MCF 10A (cell line): ENCODE data around the gene IL23A. TPM values are rescaled to one million over a fixed set of nuclear protein-coding genes. Genes with fewer than 3 reads are reported as not detected.
A peak's percentile ranks its signal among the peaks of the same experiment; 100 is the strongest.

ENCODE experiments used
- BruUV-seq: library from RNA; stranded (reverse); fragments of 400-500 nt; replicated peaks from 2 replicates; lab custom pipeline; 2021; lab: Mats Ljungman, UMichigan
- CTCF ChIA-PET: fragments of 300-600 bp; sonication (Branson Sonifier 250); formaldehyde crosslinking; extraction: SDS; loops from one replicate; lab custom pipeline; 2021; ENCODE audit warnings: antibody characterized with exemption, inconsistent platforms; lab: Yijun Ruan, JAX
- POLR2A ChIA-PET: fragments of 300-600, 350-650 bp; sonication (Branson Sonifier 250); formaldehyde crosslinking; extraction: SDS; loops from one replicate; lab custom pipeline; 2020; ENCODE audit warnings: antibody characterized with exemption, inconsistent platforms; lab: Yijun Ruan, JAX
- DNase-seq: peaks from one replicate; pipeline ENCODE4 v3.0.0-alpha.2; 2018; ENCODE audit not compliant: unreplicated experiment
- H3K27ac Mint-ChIP-seq: one replicate; pipeline ENCODE4 v1.8.0; 2022; ENCODE audit warnings: mild to moderate bottlenecking, low read depth, mixed read lengths; ENCODE audit not compliant: unreplicated experiment
- H3K27me3 Mint-ChIP-seq: one replicate; pipeline ENCODE4 v1.8.0; 2022; ENCODE audit warnings: mixed read lengths; ENCODE audit not compliant: insufficient read depth, unreplicated experiment
- H3K36me3 Mint-ChIP-seq: one replicate; pipeline ENCODE4 v1.8.0; 2022; ENCODE audit warnings: mild to moderate bottlenecking, moderate library complexity, mixed read lengths; ENCODE audit not compliant: insufficient read depth, unreplicated experiment
- H3K4me1 Mint-ChIP-seq: one replicate; pipeline ENCODE4 v1.8.0; 2022; ENCODE audit warnings: mixed read lengths; ENCODE audit not compliant: insufficient read depth, unreplicated experiment
- H3K4me3 Mint-ChIP-seq: one replicate; pipeline ENCODE4 v1.8.0; 2022; ENCODE audit warnings: mild to moderate bottlenecking, moderate library complexity, mixed read lengths; ENCODE audit not compliant: unreplicated experiment
- H3K9me3 Mint-ChIP-seq: one replicate; pipeline ENCODE4 v1.8.0; 2022; ENCODE audit warnings: mixed read lengths; ENCODE audit not compliant: unreplicated experiment
- CTCF ChIP-seq: fragments of 200-600 bp; IDR thresholded peaks from one replicate; pipeline ENCODE4 v1.8.0; 2022; ENCODE audit warnings: antibody characterized with exemption, mild to moderate bottlenecking; ENCODE audit not compliant: unreplicated experiment
- intact Hi-C: fragments of 100-400 bp; cut with micrococcal nuclease; formaldehyde crosslinking; loops from 2 replicates; pipeline ENCODE4 v1.14.1; 2022
- total RNA-seq: library from RNA; stranded (reverse); gene quantifications from 2 replicates; pipeline ENCODE4 v1.2.3, GENCODE V29; 2022

IL23A gene
- total RNA-seq, 1 experiment from 2014 or later, result 0.61 TPM

DNA sequence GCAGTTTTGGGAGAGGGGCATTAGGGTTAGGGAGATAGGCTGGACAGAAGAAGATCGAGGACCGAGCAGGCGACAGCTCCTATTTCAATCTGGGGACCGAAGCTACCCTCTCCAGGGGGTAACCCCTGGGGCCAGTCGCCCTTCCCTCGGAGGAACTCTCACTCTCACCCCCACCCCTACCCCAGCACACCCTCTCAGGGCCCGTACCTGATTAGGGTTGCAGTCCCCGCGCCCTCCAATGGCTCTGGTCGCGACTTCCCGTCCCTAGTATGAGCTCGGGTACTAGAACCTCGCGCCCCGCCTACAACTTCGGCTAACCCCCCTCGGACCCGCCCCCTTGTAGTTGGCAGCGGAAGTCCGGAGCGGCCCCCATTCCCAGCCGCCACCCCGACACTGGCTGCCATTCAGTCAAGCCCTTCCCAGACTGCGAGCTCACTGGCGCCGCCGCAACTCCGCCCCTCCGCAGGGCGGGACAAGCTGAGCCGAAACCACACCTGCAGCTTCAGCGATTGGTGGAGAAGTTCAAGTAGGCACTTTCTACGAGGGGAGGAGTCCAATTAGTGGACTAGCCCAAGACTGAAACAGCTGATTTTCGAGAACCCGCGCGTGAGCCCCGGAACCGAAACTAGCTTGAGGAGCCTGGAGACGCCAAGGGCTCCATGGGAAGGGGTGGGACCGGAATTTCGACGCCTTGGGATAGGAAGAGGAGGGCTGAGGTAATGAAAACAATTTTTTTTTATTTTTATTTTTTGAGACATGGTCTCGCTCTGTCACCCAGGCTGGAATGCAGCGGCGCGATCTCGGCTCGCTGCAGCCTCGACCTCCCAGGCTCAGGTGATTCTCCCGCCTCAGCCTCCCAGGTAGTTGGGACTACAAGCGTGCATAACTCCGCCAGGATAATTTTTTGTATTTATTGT lies 21.4 kb downstream of the IL23A start, which contains the start of gene STAT2:
Gene STAT2, minus strand, starts transcription at position 257 of the 917 bp plus-strand sequence. CDS start 3,536 bp downstream, outside the sequence.
- H3K9me3 Mint-ChIP-seq, result no peaks in the 10 kb centered on the region
- no TSS peak for BruUV-seq
- ChIA-PET POLR2A (interaction anchor here (0.5 to 5.3 kb wide), 54 partner anchors 9 to 770 kb away, joined by 3 to 87 read pairs (median 4); partner anchors contain the start of genes ATP5F1B, CNPY2, COQ10A and ESYT1), CTCF (interaction anchor here (0.6 to 4.8 kb wide), 9 partner anchors 9 to 265 kb away, joined by 3 to 31 read pairs (median 3); partner anchors contain the start of genes PAN2 and SPRYD4)
- H3K4me1 Mint-ChIP-seq, result peaks cover 8% of the 10 kb centered on the region
- H3K27ac Mint-ChIP-seq, result peak within 1 kb of the TSS; percentile 97
- intact Hi-C loops, result loop anchor here (1.0 kb wide), 4 partner anchors 26 to 108 kb away; partner anchors contain the start of gene SPRYD4
- H3K27me3 Mint-ChIP-seq, result no peaks in the 10 kb centered on the region
- H3K36me3 Mint-ChIP-seq, result peaks cover 40% of the 10 kb centered on the region
- DNase-seq, result peak; percentile 100
- TF ChIP-seq CTCF, result no peak
- H3K4me3 Mint-ChIP-seq, result peak within 1 kb of the TSS; percentile 94

GRCh38 chr12:56361487-56362129 lies 22.9 kb downstream of the IL23A start:
- Mint-ChIP-seq H3K4me1 (peaks cover 8% of the 10 kb centered on the region), H3K9me3 (no peaks in the 10 kb centered on the region), H3K27ac (peak overlapping the region; percentile 97), H3K36me3 (peaks cover 25% of the 10 kb centered on the region), H3K27me3 (no peaks in the 10 kb centered on the region), H3K4me3 (peak overlapping the region; percentile 94)
- BruUV-seq, result no TSS peak
- DNase-seq, result no peak
- POLR2A ChIA-PET, result interaction anchor here (0.7 to 5.3 kb wide), 13 partner anchors 12 to 268 kb away, joined by 3 to 87 read pairs (median 24); partner anchors contain the start of genes CNPY2, ESYT1, IL23A and PAN2
- intact Hi-C loops, result no loop called here
- CTCF ChIA-PET, result interaction anchor here (1.0 to 4.8 kb wide), 2 partner anchors 35 to 103 kb away, joined by 3 to 31 read pairs; no protein-coding TSS in a partner anchor
- no peak for TF ChIP-seq CTCF

- BruUV-seq, result no TSS peak
- peaks cover 8% of the 10 kb centered on the region for H3K4me1 Mint-ChIP-seq
- H3K36me3 Mint-ChIP-seq, result peaks cover 18% of the 10 kb centered on the region
- no peak for DNase-seq
- no peaks in the 10 kb centered on the region for H3K27me3 Mint-ChIP-seq
- TF ChIP-seq CTCF, result no peak
- H3K4me3 Mint-ChIP-seq, result peak within 1 kb of the TSS; percentile 94
- CTCF ChIA-PET, result interaction anchor here (0.6 to 1.2 kb wide), 2 partner anchors 102 to 173 kb away, joined by 4 read pairs; no protein-coding TSS in a partner anchor
- no peaks in the 10 kb centered on the region for H3K9me3 Mint-ChIP-seq
- H3K27ac Mint-ChIP-seq, result no peak within 1 kb of the TSS
- intact Hi-C loops, result no loop called here
- POLR2A ChIA-PET, result interaction anchor here (3.7 to 5.3 kb wide), 4 partner anchors 23 to 106 kb away, joined by 26 to 87 read pairs (median 44); partner anchors contain the start of genes IL23A, PAN2 and SPRYD4
These were observed 23.7 kb downstream of the IL23A start, which contains the start of gene APOF for GRCh38 chr12:56362130-56363059. TSS of gene APOF (minus strand) at chr12:56362857. CDS start at chr12:56362745, 112 bp downstream.
